HL-60 (cell line): ENCODE measurements around the gene ZFYVE9.

Experiments
- POLR2AphosphoS5 ChIP-seq: IDR thresholded peaks from 2 replicates; pipeline ENCODE4 v1.6.1; 2012; ENCODE audit warnings: low read depth
- TF ChIP-seq, protein P1 (sequence below): IDR thresholded peaks from one replicate; pipeline ENCODE4 v1.5.1; 2011; ENCODE audit warnings: low read length, control low read depth, inconsistent platforms; ENCODE audit not compliant: insufficient read depth

- TF ChIP-seq, protein P1, sequence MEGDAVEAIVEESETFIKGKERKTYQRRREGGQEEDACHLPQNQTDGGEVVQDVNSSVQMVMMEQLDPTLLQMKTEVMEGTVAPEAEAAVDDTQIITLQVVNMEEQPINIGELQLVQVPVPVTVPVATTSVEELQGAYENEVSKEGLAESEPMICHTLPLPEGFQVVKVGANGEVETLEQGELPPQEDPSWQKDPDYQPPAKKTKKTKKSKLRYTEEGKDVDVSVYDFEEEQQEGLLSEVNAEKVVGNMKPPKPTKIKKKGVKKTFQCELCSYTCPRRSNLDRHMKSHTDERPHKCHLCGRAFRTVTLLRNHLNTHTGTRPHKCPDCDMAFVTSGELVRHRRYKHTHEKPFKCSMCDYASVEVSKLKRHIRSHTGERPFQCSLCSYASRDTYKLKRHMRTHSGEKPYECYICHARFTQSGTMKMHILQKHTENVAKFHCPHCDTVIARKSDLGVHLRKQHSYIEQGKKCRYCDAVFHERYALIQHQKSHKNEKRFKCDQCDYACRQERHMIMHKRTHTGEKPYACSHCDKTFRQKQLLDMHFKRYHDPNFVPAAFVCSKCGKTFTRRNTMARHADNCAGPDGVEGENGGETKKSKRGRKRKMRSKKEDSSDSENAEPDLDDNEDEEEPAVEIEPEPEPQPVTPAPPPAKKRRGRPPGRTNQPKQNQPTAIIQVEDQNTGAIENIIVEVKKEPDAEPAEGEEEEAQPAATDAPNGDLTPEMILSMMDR: no peak
- no peak for TF ChIP-seq POLR2AphosphoS5
Measured at GRCh38 chr1:52122384-52122783, 19.5 kb upstream of the ZFYVE9 start.
